Endothelial cell of umbilical vein (primary cell): ENCODE results near the gene SLC25A3. TPM values are rescaled to one million over a fixed set of nuclear protein-coding genes. Genes with fewer than 3 reads are reported as not detected.

Experiments used
- BruUV-seq: library from RNA; stranded (reverse); fragments of 400-500 nt; replicated peaks from 2 replicates; lab custom pipeline; 2021; lab: Mats Ljungman, UMichigan
- CTCF ChIA-PET: fragments of 300-600, 350-600 bp; sonication (Branson Sonifier 250); formaldehyde crosslinking; loops from one replicate; lab custom pipeline; 2021; ENCODE audit warnings: antibody characterized with exemption, inconsistent platforms; lab: Charles Lee
- POLR2A ChIA-PET: fragments of 300-600, 350-600 bp; sonication (Branson Sonifier 250); formaldehyde crosslinking; loops from one replicate; lab custom pipeline; 2021; ENCODE audit warnings: antibody characterized with exemption, inconsistent platforms; lab: Charles Lee
- DNase-seq: peaks from one replicate; pipeline ENCODE4 v3.0.0-alpha.2; 2011; ENCODE audit warnings: low read depth, low spot score
- FAIRE-seq: peaks from 2 replicates; lab custom pipeline; 2011; peaks lifted over from hg19 to GRCh38; lab: Jason Lieb, UNC
- H2AFZ ChIP-seq: 2 replicates; pipeline ENCODE4 v1.6.0; 2012; ENCODE audit warnings: low read depth, low read length, control low read depth, inconsistent platforms
- H3K27ac ChIP-seq: 2 replicates; pipeline ENCODE4 v1.5.1; 2011; ENCODE audit warnings: low read depth, mild to moderate bottlenecking, control low read depth, low read length, moderate library complexity; ENCODE audit not compliant: insufficient read depth
- H3K27me3 ChIP-seq, 2 experiments: 2 replicates each; pipeline versions ENCODE4 v1.6.0 to v1.6.1; 2011; ENCODE audit warnings: low read length in 2 of 2, mixed read lengths in 1 of 2; ENCODE audit not compliant: control insufficient read depth in 2 of 2, insufficient read depth in 2 of 2
- H3K36me3 ChIP-seq, 2 experiments: 2 replicates in 1 of 2; 3 replicates in 1 of 2; pipeline ENCODE4 v1.5.1; 2011; ENCODE audit warnings: low read length in 2 of 2, mild to moderate bottlenecking in 1 of 2, moderate library complexity in 1 of 2; ENCODE audit not compliant: control insufficient read depth in 2 of 2, insufficient read depth in 2 of 2; ENCODE audit errors: extremely low read depth in 1 of 2
- H3K4me1 ChIP-seq: 3 replicates; pipeline ENCODE4 v1.5.1; 2011; ENCODE audit warnings: mild to moderate bottlenecking, low read length; ENCODE audit not compliant: control insufficient read depth, insufficient read depth; ENCODE audit errors: extremely low read depth
- H3K4me2 ChIP-seq: 2 replicates; pipeline ENCODE4 v1.6.1; 2011; ENCODE audit warnings: low read length, control low read depth, mixed read lengths; ENCODE audit not compliant: insufficient read depth
- H3K4me3 ChIP-seq, 3 experiments: fragments of 200-600 bp in 1 of 3; sonication (generic), shearing (Covaris generic) in 1 of 3; replicated peaks in 1 of 3; 2 replicates each; pipeline ENCODE4 v1.5.1; 2011 to 2016; ENCODE audit warnings: control low read depth in 3 of 3, low read length in 3 of 3, mild to moderate bottlenecking in 2 of 3, inconsistent platforms in 1 of 3, low read depth in 1 of 3, moderate library complexity in 1 of 3; ENCODE audit not compliant: insufficient read depth in 1 of 3
- H3K79me2 ChIP-seq: 2 replicates; pipeline ENCODE4 v1.6.0; 2012; ENCODE audit warnings: low read length, inconsistent platforms; ENCODE audit not compliant: control insufficient read depth, insufficient read depth
- H3K9ac ChIP-seq: replicated peaks from 2 replicates; pipeline ENCODE3; 2011; ENCODE audit warnings: low read length, control low read depth; ENCODE audit not compliant: insufficient read depth; ENCODE audit errors: extremely low read depth
- H3K9me1 ChIP-seq: replicated peaks from 3 replicates; pipeline ENCODE4 v1.6.0; 2011; ENCODE audit warnings: mild to moderate bottlenecking, low read length; ENCODE audit not compliant: control insufficient read depth, insufficient read depth; ENCODE audit errors: extremely low read depth
- H3K9me3 ChIP-seq: replicated peaks from 2 replicates; pipeline ENCODE4 v1.5.1; 2012; ENCODE audit warnings: low read length, inconsistent platforms; ENCODE audit not compliant: control insufficient read depth, insufficient read depth
- H4K20me1 ChIP-seq: replicated peaks from 2 replicates; pipeline ENCODE3; 2011; ENCODE audit warnings: mild to moderate bottlenecking, low read length; ENCODE audit not compliant: control insufficient read depth, insufficient read depth; ENCODE audit errors: extremely low read depth
- EZH2 ChIP-seq: IDR thresholded peaks from 2 replicates; pipeline ENCODE4 v1.6.1; 2012; ENCODE audit warnings: borderline replicate concordance, low read depth, mild to moderate bottlenecking, moderate library complexity, low read length, inconsistent platforms; ENCODE audit not compliant: severe bottlenecking
- FOS ChIP-seq: IDR thresholded peaks from 2 replicates; pipeline ENCODE4 v1.6.1; 2011; ENCODE audit warnings: mild to moderate bottlenecking, low read length, moderate library complexity, borderline replicate concordance; ENCODE audit not compliant: insufficient read depth
- GATA2 ChIP-seq: IDR thresholded peaks from 2 replicates; pipeline ENCODE4 v1.7.0; 2011; ENCODE audit warnings: low read depth, mild to moderate bottlenecking, moderate library complexity, mixed read lengths, low read length; ENCODE audit not compliant: insufficient read length, insufficient read depth
- JUN ChIP-seq: IDR thresholded peaks from 2 replicates; pipeline ENCODE4 v1.6.1; 2011; ENCODE audit warnings: borderline replicate concordance, low read depth; ENCODE audit not compliant: insufficient read length, insufficient read depth
- MYC ChIP-seq: IDR thresholded peaks from one replicate; pipeline ENCODE4 v1.6.1; 2011; ENCODE audit warnings: mild to moderate bottlenecking, low read depth, low read length
- POLR2A ChIP-seq: IDR thresholded peaks from 2 replicates; pipeline ENCODE4 v1.6.1; 2012; ENCODE audit warnings: low read depth, mild to moderate bottlenecking, control low read depth, low read length
- POLR2AphosphoS5 ChIP-seq: IDR thresholded peaks from 2 replicates; pipeline ENCODE4 v1.6.1; 2012; ENCODE audit warnings: low read depth, mild to moderate bottlenecking, control low read depth, low read length, moderate library complexity; ENCODE audit not compliant: insufficient read depth
- dilution Hi-C: fragments of 300-500 bp; cut with MboI; formaldehyde crosslinking; loops from one replicate; pipeline ENCODE4 v1.15.0; 2019; ENCODE audit warnings: low sequenced_read_pairs; ENCODE audit not compliant: extremely low pct_ligation_motif_present
- intact Hi-C: fragments of 100-400 bp; cut with micrococcal nuclease; formaldehyde crosslinking; loops from one replicate; pipeline ENCODE4 v1.10.0; 2022
- polyA plus RNA-seq, 4 experiments: library from polyadenylated mRNA; depleted of rRNA in 3 of 4; stranded (reverse) in 3 of 4; unstranded in 1 of 4; fragments of >200 nt; gene quantifications; 2 replicates each; pipeline versions ENCODE4 v1.2.1 to v1.2.3, GENCODE V29; 2011 to 2012; ENCODE audit warnings: missing spikeins in 1 of 4
- total RNA-seq: library from RNA; stranded (reverse); gene quantifications from 2 replicates; pipeline ENCODE4 v1.2.3, GENCODE V29; 2021
- TF ChIP-seq, protein P1 (sequence below), 2 donors: IDR thresholded peaks; 1 replicate in 1 of 2; 2 replicates in 1 of 2; pipeline ENCODE4 v1.5.1; 2011; ENCODE audit warnings: low read length in 2 of 2, mild to moderate bottlenecking in 2 of 2, moderate library complexity in 2 of 2, control low read depth in 1 of 2, inconsistent platforms in 1 of 2, low read depth in 1 of 2; ENCODE audit not compliant: insufficient read depth in 1 of 2; ENCODE audit errors: extremely low read depth in 1 of 2
- TF ChIP-seq, protein P2 (sequence below): IDR thresholded peaks from 2 replicates; pipeline ENCODE4 v1.6.1; 2011; ENCODE audit not compliant: insufficient read depth, insufficient read length

SLC25A3 gene
- total and polyA plus RNA-seq, 2 donors (not counting 3 experiments of a cell fraction or from before 2014, with no cell fraction given) = 797 to 1,103 TPM

DNA sequence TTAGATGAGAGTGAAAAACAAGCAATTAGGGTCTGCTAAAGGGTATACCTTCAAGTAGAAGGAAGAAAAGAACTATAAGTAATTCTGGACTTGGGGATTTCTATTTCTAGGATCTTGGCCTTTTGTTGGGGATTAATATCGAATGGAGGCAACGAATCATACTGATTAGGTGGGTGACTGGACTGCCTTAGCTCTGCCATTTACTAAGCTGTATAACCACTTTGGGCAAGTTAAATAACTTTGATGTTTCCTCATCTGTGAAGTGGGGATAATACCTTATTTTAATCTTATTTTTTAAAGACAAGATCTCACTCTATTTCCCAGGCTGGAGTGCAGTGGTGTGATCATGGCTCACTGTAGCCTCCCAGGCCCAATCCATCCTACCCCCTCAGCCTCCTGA is 44.5 kb downstream of the SLC25A3 start:
- no TSS peak for BruUV-seq
- DNase-seq (no peak), FAIRE-seq (no peak)
- Histone ChIP-seq H3K9me3 (no peaks in the 10 kb centered on the region), H3K4me3 (no peak overlapping the region), H3K4me1 (peaks cover 30% of the 10 kb centered on the region), H3K79me2 (peaks cover 77% of the 10 kb centered on the region), H3K9me1 (no peaks in the 10 kb centered on the region), H3K27ac (no peak overlapping the region), H3K36me3 (peaks cover 0 to 2% of the 10 kb centered on the region in 2 experiments), H3K4me2 (no peak overlapping the region), H2AFZ (no peak overlapping the region), H4K20me1 (no peaks in the 10 kb centered on the region), H3K27me3 (no peaks in the 10 kb centered on the region), H3K9ac (no peak overlapping the region)
- CTCF ChIA-PET = interaction anchor here (1.3 to 1.8 kb wide), 3 partner anchors 8 to 71 kb away, joined by 4 to 5 read pairs (median 5); no protein-coding TSS in a partner anchor
- POLR2A ChIA-PET = no interaction called here
- TF ChIP-seq, protein P1, sequence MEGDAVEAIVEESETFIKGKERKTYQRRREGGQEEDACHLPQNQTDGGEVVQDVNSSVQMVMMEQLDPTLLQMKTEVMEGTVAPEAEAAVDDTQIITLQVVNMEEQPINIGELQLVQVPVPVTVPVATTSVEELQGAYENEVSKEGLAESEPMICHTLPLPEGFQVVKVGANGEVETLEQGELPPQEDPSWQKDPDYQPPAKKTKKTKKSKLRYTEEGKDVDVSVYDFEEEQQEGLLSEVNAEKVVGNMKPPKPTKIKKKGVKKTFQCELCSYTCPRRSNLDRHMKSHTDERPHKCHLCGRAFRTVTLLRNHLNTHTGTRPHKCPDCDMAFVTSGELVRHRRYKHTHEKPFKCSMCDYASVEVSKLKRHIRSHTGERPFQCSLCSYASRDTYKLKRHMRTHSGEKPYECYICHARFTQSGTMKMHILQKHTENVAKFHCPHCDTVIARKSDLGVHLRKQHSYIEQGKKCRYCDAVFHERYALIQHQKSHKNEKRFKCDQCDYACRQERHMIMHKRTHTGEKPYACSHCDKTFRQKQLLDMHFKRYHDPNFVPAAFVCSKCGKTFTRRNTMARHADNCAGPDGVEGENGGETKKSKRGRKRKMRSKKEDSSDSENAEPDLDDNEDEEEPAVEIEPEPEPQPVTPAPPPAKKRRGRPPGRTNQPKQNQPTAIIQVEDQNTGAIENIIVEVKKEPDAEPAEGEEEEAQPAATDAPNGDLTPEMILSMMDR (IDR thresholded peaks at IDR 0.05; ENCODE audit: extremely low read depth in 1 of 2, insufficient read depth in 1 of 2, low read depth in 1 of 2, low read length in 2 of 2) = no peak
- TF ChIP-seq MYC (no peak), EZH2 (no peak), POLR2A (no peak), JUN (no peak), GATA2 (no peak), POLR2AphosphoS5 (no peak), FOS (no peak)
- TF ChIP-seq, protein P2, sequence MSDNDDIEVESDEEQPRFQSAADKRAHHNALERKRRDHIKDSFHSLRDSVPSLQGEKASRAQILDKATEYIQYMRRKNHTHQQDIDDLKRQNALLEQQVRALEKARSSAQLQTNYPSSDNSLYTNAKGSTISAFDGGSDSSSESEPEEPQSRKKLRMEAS = no peak
- intact Hi-C loops = no loop called here
- dilution Hi-C loops = no loop called here
